Common myeloid progenitor, CD34-positive (primary cell): ENCODE measurements around the gene FIBP.

Source experiments
- CTCF ChIA-PET: fragments of 350-600 bp; sonication (Branson Sonifier 250); formaldehyde crosslinking; loops from one replicate; lab custom pipeline; 2021; ENCODE audit warnings: antibody characterized with exemption; lab: Charles Lee
- POLR2A ChIA-PET: fragments of 350-600 bp; sonication (Branson Sonifier 250); formaldehyde crosslinking; loops from one replicate; lab custom pipeline; 2021; ENCODE audit warnings: antibody characterized with exemption; lab: Charles Lee
- DNase-seq, 3 donors: peaks; one replicate each; pipeline versions ENCODE4 v3.0.0 to v3.0.0-alpha.2; 2013
- H3K27ac ChIP-seq, 2 experiments: 1 replicate in 1 of 2; 2 replicates in 1 of 2; pipeline ENCODE4 v1.7.0; 2013; ENCODE audit warnings: inconsistent platforms in 2 of 2, low read length in 2 of 2, mild to moderate bottlenecking in 2 of 2, low read depth in 1 of 2, moderate library complexity in 1 of 2; ENCODE audit not compliant: severe bottlenecking in 2 of 2, insufficient read depth in 1 of 2, poor library complexity in 1 of 2
- H3K27me3 ChIP-seq, 5 experiments: replicated peaks in 2 of 5; 1 replicate in 3 of 5; 2 replicates in 2 of 5; pipeline versions ENCODE4 v1.6.1 to v1.7.0; 2013; ENCODE audit warnings: low read length in 4 of 5, mild to moderate bottlenecking in 2 of 5, moderate library complexity in 2 of 5, inconsistent platforms in 1 of 5; ENCODE audit not compliant: insufficient read depth in 5 of 5, control insufficient read depth in 4 of 5
- H3K36me3 ChIP-seq, 4 experiments: 1 replicate in 2 of 4; 2 replicates in 2 of 4; pipeline versions ENCODE4 v1.6.1 to v1.7.0; 2013; ENCODE audit warnings: low read length in 3 of 4, control low read depth in 1 of 4, mild to moderate bottlenecking in 1 of 4; ENCODE audit not compliant: control insufficient read depth in 4 of 4, insufficient read depth in 4 of 4
- H3K4me1 ChIP-seq, 4 experiments: 1 replicate in 3 of 4; 2 replicates in 1 of 4; pipeline versions ENCODE4 v1.6.1 to v1.7.1; 2013; ENCODE audit warnings: low read length in 3 of 4, mild to moderate bottlenecking in 3 of 4, control low read depth in 1 of 4, inconsistent platforms in 1 of 4, moderate library complexity in 1 of 4; ENCODE audit not compliant: control insufficient read depth in 4 of 4, insufficient read depth in 4 of 4; ENCODE audit errors: control extremely low read depth in 1 of 4
- H3K4me3 ChIP-seq, 7 experiments: 1 replicate in 4 of 7; 2 replicates in 3 of 7; pipeline versions ENCODE4 v1.5.1 to v1.7.0; 2013; ENCODE audit warnings: mild to moderate bottlenecking in 7 of 7, low read length in 6 of 7, moderate library complexity in 6 of 7, inconsistent platforms in 2 of 7, low read depth in 2 of 7, control low read depth in 1 of 7; ENCODE audit not compliant: insufficient read depth in 4 of 7, control insufficient read depth in 1 of 7; ENCODE audit errors: extremely low read depth in 1 of 7
- H3K9me3 ChIP-seq, 5 experiments: 1 replicate in 4 of 5; 2 replicates in 1 of 5; pipeline versions ENCODE4 v1.6.1 to v1.7.1; 2013; ENCODE audit warnings: low read length in 4 of 5, mild to moderate bottlenecking in 2 of 5, inconsistent platforms in 1 of 5, low read depth in 1 of 5, moderate library complexity in 1 of 5; ENCODE audit not compliant: control insufficient read depth in 4 of 5, insufficient read depth in 2 of 5; ENCODE audit errors: control extremely low read depth in 1 of 5
- WGBS: methylation state at CpG from one replicate; pipeline ENCODE4 v1.1.5; 2013; ENCODE audit not compliant: insufficient coverage; 5-methylcytosine and 5-hydroxymethylcytosine counted together

The FIBP gene

DNA sequence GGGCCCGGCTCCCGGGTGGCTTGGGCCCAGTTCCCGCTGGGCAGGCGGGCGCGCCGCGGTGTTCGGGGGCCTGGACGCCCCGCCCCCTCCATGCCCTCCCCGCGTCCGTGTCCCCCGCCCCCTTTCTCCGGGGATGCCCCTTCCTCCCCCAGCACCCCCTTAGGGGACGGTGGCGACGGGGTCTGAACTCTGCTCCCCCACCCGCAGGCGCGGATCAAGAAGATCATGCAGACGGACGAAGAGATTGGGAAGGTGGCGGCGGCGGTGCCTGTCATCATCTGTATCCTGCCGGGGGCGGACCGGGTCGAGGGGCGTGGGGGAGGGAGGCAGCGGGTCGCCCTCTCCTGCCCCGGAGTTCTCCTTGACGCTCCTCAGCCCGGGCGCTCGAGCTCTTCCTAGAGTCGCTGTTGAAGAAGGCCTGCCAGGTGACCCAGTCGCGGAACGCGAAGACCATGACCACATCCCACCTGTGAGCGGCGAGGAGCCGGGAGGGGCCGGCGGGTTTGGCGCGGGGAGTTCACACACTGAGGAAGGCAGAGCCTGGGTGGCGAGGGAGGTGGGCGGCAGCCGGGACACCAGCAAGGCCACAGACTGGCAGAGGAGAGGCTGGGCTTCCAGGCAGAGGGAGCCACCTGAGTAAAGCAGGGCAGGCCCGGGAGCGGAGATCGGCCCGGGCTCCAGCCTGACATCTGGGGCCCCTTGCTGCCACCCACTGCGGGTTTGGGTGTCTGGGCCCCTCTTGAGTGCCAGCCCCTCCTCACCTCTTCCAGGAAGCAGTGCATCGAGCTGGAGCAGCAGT is 31.5 kb upstream of the FIBP start:
- DNase-seq: peak; percentile 43 to 89 (median 84)
- Histone ChIP-seq H3K27me3 (no peaks in the 10 kb centered on the region), H3K9me3 (no peaks in the 10 kb centered on the region), H3K4me3 (peak overlapping the region; percentile 47 to 85 (median 79)), H3K27ac (peak overlapping the region; percentile 33 to 73), H3K36me3 (peaks cover 5 to 37% (median 21%) of the 10 kb centered on the region in 4 experiments), H3K4me1 (peaks cover 0 to 62% (median 48%) of the 10 kb centered on the region in 4 experiments)
- ChIA-PET POLR2A (interaction anchor here (0.5 to 2.7 kb wide), 4 partner anchors 8 to 369 kb away, joined by 4 to 8 read pairs (median 5); partner anchors contain the start of genes FOSL1 and YIF1A), CTCF (interaction anchor here (0.6 to 1.3 kb wide), 4 partner anchors 10 to 61 kb away, joined by 3 read pairs; no protein-coding TSS in a partner anchor)
- under 1% methylated on average over 46 of the region's 60 CpGs for WGBS

DNA sequence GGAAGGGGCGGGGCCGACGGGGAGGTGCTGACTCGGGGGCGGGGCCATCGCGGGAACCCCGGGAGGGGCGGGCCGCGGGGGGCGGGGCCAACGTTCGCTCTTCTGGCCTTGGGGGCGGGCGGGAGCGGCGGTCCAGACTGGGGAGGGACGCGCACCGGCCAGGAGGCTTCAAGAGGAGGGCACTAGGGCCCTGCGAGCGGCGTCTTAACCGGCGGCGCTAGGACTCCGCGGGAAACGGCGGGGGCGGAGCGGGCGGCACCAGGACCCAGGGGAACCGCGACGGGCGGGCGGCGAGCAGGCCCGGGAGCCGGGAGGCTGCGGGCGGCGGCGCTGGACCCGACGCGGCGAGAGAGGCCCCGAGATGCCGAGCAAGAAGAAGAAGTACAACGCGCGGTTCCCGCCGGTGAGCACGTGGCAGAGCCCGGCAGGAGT is 30.9 kb upstream of the FIBP start, which contains the start of gene DRAP1:
Gene DRAP1 (plus strand): TSS at position 286 of the 432 bp plus-strand sequence. CDS start 76 bp downstream, at position 362.
- H3K27ac ChIP-seq: peak within 1 kb of the TSS; percentile 85 to 95
- no peaks in the 10 kb centered on the region for H3K9me3 ChIP-seq
- POLR2A ChIA-PET: interaction anchor here (1.0 to 2.7 kb wide), 3 partner anchors 9 to 26 kb away, joined by 4 to 8 read pairs (median 6); partner anchors contain the start of gene FOSL1
- peaks cover 0 to 62% (median 48%) of the 10 kb centered on the region in 4 experiments for H3K4me1 ChIP-seq
- H3K4me3 ChIP-seq: peak within 1 kb of the TSS; percentile 71 to 99 (median 97)
- 0% methylated on average over 58 of the region's 59 CpGs for WGBS
- H3K36me3 ChIP-seq: peaks cover 5 to 33% (median 18%) of the 10 kb centered on the region in 4 experiments
- H3K27me3 ChIP-seq: no peaks in the 10 kb centered on the region
- DNase-seq: peak; percentile 98 to 100 (median 99)
- CTCF ChIA-PET: interaction anchor here (0.6 to 1.9 kb wide), 7 partner anchors 13 to 60 kb away, joined by 3 to 11 read pairs (median 3); partner anchors contain the start of genes CCDC85B, FIBP and FOSL1

DNA sequence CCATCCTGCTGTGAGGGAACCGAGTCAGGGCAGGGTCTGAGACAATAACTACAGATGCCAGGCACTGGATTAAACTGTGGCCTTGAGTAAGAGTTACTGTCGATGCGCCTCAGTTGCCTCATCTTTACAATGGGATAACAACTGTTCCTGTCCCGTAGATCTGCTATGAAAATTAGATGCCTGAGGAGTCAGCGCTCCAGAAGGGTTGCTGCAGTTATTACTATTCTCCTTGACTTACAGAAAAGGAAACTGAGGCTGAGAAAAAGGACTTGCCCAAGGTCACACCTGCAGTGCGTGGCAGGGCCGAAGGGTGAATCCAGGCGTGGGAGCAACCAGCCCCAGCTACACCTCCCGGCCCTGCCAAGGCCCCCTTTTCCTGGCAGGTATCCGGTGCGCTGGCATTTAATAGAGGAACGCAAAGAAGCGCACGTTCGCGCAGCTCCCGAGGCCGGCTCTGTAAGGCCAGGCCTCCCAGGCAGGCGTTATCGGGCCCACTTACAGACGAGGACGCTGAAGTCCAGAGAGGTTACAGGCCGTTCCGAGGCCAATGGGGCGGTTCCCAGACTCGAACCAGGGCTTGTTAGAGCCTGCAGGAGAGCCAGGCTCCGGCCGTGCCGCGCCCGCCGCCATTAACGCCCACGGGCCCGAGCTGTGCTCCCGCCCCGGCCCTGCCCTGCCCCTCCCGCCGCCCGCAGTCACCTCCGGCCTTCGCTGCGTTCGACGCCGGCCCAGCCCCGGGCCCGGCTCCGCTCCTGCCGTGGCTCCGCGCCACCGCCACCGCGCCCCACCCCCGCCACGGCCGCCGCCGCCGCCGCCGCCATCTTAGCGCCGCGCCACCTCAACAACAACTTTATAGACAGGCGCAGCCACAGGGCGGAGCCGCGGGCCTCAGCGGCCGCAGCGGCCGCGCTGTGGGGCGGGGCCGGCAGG is 30.2 kb upstream of the FIBP start, which contains the start of gene C11orf68:
Gene C11orf68 (minus strand): TSS at position 852 of the 930 bp plus-strand sequence. CDS start 31 bp downstream, at position 821.
- Histone ChIP-seq H3K4me1 (peaks cover 0 to 62% (median 48%) of the 10 kb centered on the region in 4 experiments), H3K27ac (peak within 1 kb of the TSS; percentile 85 to 95), H3K27me3 (no peaks in the 10 kb centered on the region), H3K9me3 (no peaks in the 10 kb centered on the region), H3K4me3 (peak within 1 kb of the TSS; percentile 71 to 99 (median 97)), H3K36me3 (peaks cover 5 to 32% (median 18%) of the 10 kb centered on the region in 4 experiments)
- POLR2A ChIA-PET: interaction anchor here (1.2 to 2.7 kb wide), 3 partner anchors 18 to 28 kb away, joined by 5 to 8 read pairs (median 6); partner anchors contain the start of genes CCDC85B and FOSL1
- 6% methylated on average over 59 of the region's 77 CpGs for WGBS
- no peak for DNase-seq
- CTCF ChIA-PET: interaction anchor here (0.9 to 1.9 kb wide), 8 partner anchors 10 to 60 kb away, joined by 3 to 11 read pairs (median 4); partner anchors contain the start of genes CCDC85B, FIBP and FOSL1

DNA sequence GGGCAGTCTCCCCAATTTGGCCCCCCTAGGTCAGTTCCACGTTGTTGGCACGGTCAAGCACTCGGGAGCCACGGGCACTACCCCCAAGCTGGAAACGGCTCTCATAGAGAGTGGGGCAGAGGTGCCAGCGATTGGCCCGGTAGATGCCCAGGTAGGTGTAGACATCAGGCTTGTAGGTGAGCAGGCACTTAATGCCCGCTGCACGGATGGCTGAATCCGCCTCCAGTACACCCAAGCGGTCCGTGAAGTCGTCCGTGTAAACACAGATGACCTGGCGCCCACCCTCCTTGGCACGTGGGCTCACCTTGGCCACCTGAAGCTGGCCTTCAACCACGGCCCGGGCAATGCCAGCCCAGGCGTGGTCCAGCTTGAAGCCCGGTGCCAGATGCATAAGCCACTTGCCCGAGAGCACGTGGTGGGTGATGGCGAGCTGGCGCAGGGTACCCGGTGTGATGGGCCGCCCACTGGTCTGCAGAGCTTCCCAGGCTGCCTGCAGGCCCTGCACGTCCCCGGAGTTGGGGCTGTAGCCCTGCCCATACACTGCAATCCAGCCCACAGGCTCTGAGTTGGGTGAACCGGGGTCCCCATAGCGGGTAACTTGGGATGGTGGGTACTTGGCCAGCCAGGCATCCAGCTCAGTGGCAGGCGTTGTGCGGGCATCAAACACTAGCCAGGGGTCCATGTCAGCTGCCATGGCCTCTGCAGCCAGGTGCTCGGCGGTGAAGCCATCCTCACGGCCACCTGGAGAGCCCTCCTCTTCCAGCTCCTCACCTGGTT is 29.4 kb upstream of the FIBP start:
- no peaks in the 10 kb centered on the region for H3K9me3 ChIP-seq
- peaks cover 2 to 23% (median 13%) of the 10 kb centered on the region in 4 experiments for H3K36me3 ChIP-seq
- peak overlapping the region; percentile 71 to 99 (median 97) for H3K4me3 ChIP-seq
- WGBS: 97% methylated on average over 27 of the region's 35 CpGs
- peaks cover 0 to 61% (median 48%) of the 10 kb centered on the region in 4 experiments for H3K4me1 ChIP-seq
- ChIA-PET POLR2A (interaction anchor here (0.6 to 2.7 kb wide), 4 partner anchors 17 to 49 kb away, joined by 3 to 8 read pairs (median 6); partner anchors contain the start of genes CCDC85B and FOSL1), CTCF (interaction anchor here (0.9 to 1.9 kb wide), 7 partner anchors 11 to 59 kb away, joined by 3 to 11 read pairs (median 4); partner anchors contain the start of genes CCDC85B, FIBP and FOSL1)
- no peak for DNase-seq
- H3K27me3 ChIP-seq: no peaks in the 10 kb centered on the region
- peak overlapping the region; percentile 85 to 95 for H3K27ac ChIP-seq

DNA sequence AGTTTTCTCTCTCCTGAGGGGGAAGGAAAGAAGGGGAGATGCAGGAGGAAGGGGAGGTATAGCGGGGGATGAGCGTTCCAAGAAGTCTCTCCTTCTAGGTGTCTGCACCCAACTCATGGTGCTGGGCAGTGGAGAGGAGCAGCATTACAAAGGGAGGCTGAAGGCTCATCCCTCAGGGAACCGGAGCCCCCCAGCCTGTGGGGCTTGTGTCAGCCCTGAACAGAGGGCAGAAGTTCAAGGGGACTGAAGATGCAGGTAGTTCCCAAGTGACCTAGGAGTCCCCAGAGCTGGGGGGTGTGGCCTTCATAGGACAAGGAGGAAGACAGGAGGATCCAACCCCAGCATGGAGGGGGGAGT is 28.8 kb upstream of the FIBP start:
- no peaks in the 10 kb centered on the region for H3K9me3 ChIP-seq
- 96% methylated on average over 3 of the region's 3 CpGs for WGBS
- peaks cover 0 to 17% (median 8%) of the 10 kb centered on the region in 4 experiments for H3K36me3 ChIP-seq
- peaks cover 0 to 57% (median 48%) of the 10 kb centered on the region in 4 experiments for H3K4me1 ChIP-seq
- CTCF ChIA-PET: interaction anchor here (1.2 to 1.9 kb wide), 6 partner anchors 16 to 59 kb away, joined by 3 to 11 read pairs (median 5); partner anchors contain the start of genes CCDC85B, FIBP and FOSL1
- no peak for DNase-seq
- no peaks in the 10 kb centered on the region for H3K27me3 ChIP-seq
- no peak overlapping the region for H3K27ac ChIP-seq
- POLR2A ChIA-PET: interaction anchor here (0.6 to 2.7 kb wide), 4 partner anchors 18 to 49 kb away, joined by 3 to 8 read pairs (median 5); partner anchors contain the start of gene CCDC85B
- H3K4me3 ChIP-seq: peak overlapping the region in 2 of 7 experiments; percentile 95 to 97
